Lower lobe of right lung (tissue), 2 donors: Measurements from ENCODE around the gene LHFPL3. TPM values are rescaled to one million over a fixed set of nuclear protein-coding genes. Genes with fewer than 3 reads are reported as not detected.
A peak's percentile ranks its signal among the peaks of the same experiment; 100 is the strongest.
"Not testable (repeated sequence)": the region's sequence is repeated elsewhere in the genome, so short reads cannot be mapped to it uniquely, and the experiment has no call there.

Source experiments
- ATAC-seq, 2 donors: fragments of 200-7000 bp; cut with Tn5 transposase; one replicate each; pipeline ENCODE4 v1.9.1; 2020 to 2022; ENCODE audit warnings: mild to moderate bottlenecking in 2 of 2, moderate library complexity in 2 of 2
- DNase-seq: peaks from one replicate; pipeline ENCODE4 v3.0.0-alpha.2; 2020
- H3K27ac ChIP-seq: fragments of 200-600 bp; one replicate; pipeline ENCODE4 v1.8.0; 2022
- H3K27me3 ChIP-seq: fragments of 200-600 bp; one replicate; pipeline ENCODE4 v1.8.0; 2022; ENCODE audit warnings: low read depth
- H3K36me3 ChIP-seq: fragments of 200-600 bp; one replicate; pipeline ENCODE4 v1.8.0; 2022; ENCODE audit warnings: mild to moderate bottlenecking
- H3K4me1 ChIP-seq: fragments of 200-600 bp; one replicate; pipeline ENCODE4 v1.8.0; 2022
- H3K4me3 ChIP-seq: fragments of 200-600 bp; one replicate; pipeline ENCODE4 v1.8.0; 2022; ENCODE audit warnings: mild to moderate bottlenecking
- H3K9me3 ChIP-seq: fragments of 200-600 bp; one replicate; pipeline ENCODE4 v1.8.0; 2022
- intact Hi-C: fragments of 100-400 bp; cut with DNase I; formaldehyde crosslinking; loops from one replicate; pipeline ENCODE4 v1.11.0; 2022
- total RNA-seq: library from RNA; stranded (reverse); fragmentation: NEBNext Ultra II Directional; extraction: Animal tissue kit (Norgen Biotek cat#: 25700); gene quantifications from one replicate; pipeline ENCODE4 v1.2.1, GENCODE V29; 2021
- TF ChIP-seq, protein P1 (sequence below): fragments of 200-600 bp; IDR thresholded peaks from one replicate; pipeline ENCODE4 v1.8.0; 2022; ENCODE audit warnings: antibody characterized with exemption, mild to moderate bottlenecking
- donor health status: DM: no; HTN: yes; CAD: no; lungs with severe emphysema.

Gene LHFPL3
- total RNA-seq, 1 donor from 2014 or later, result not detected

DNA sequence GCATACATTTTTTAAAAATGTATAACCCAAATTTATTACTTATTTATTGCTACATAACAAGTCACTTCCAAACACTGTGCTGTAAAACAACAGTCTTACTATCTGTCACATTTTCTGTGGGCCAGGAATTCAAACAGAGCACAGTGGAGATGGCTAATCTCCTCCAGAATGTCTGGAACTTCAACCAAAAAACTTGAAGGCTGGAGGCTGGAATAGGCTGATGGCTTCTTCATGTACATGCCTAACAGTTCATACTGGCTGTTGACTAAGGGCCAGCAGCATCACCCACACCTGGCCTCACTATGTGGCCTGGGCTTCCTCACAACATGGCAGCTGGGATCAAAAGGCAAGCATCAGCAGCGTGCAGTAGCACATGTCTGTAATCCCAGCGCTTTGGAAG lies 593.2 kb downstream of the LHFPL3 start:
- peaks cover 13% of the 10 kb centered on the region for H3K4me1 ChIP-seq
- no peaks in the 10 kb centered on the region for H3K27me3 ChIP-seq
- no peaks in the 10 kb centered on the region for H3K36me3 ChIP-seq
- H3K4me3 ChIP-seq, result no peak overlapping the region
- ATAC-seq (no peak), DNase-seq (no peak)
- H3K9me3 ChIP-seq, result no peaks in the 10 kb centered on the region
- intact Hi-C loops, result no loop called here
- TF ChIP-seq, protein P1, sequence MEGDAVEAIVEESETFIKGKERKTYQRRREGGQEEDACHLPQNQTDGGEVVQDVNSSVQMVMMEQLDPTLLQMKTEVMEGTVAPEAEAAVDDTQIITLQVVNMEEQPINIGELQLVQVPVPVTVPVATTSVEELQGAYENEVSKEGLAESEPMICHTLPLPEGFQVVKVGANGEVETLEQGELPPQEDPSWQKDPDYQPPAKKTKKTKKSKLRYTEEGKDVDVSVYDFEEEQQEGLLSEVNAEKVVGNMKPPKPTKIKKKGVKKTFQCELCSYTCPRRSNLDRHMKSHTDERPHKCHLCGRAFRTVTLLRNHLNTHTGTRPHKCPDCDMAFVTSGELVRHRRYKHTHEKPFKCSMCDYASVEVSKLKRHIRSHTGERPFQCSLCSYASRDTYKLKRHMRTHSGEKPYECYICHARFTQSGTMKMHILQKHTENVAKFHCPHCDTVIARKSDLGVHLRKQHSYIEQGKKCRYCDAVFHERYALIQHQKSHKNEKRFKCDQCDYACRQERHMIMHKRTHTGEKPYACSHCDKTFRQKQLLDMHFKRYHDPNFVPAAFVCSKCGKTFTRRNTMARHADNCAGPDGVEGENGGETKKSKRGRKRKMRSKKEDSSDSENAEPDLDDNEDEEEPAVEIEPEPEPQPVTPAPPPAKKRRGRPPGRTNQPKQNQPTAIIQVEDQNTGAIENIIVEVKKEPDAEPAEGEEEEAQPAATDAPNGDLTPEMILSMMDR, result no peak
- no peak overlapping the region for H3K27ac ChIP-seq

- TF ChIP-seq, protein P1, result no peak
- Histone ChIP-seq H3K4me1 (peaks cover 13% of the 10 kb centered on the region), H3K36me3 (no peaks in the 10 kb centered on the region), H3K27me3 (no peaks in the 10 kb centered on the region), H3K9me3 (no peaks in the 10 kb centered on the region), H3K4me3 (no peak overlapping the region), H3K27ac (no peak overlapping the region)
- DNase-seq (no peak), ATAC-seq (no peak)
- intact Hi-C loops, result no loop called here
Measured at GRCh38 chr7:104922182-104923009, 594.0 kb downstream of the LHFPL3 start.

DNA sequence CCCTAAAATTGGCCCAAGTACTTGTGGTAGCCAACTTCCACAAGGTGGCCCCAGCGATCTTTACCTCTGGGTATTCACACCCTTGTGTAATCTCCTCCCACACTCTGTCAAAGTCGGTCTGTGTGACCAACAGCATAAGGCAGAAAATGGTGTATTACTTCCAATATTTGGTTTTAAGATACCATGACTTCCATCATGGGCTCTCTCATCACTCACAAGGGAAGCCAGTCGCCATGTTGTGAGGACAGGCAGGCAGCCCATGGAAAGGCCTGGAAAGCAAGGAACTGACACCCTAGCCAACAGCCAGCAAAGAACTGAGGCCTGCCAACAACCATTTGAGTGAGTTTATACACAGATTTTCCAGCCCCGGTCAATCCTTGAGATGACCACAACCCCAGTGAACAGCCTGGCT lies 594.6 kb downstream of the LHFPL3 start:
- ATAC-seq (peak; percentile 86 to 90), DNase-seq (peak; percentile 84)
- Histone ChIP-seq H3K9me3 (no peaks in the 10 kb centered on the region), H3K27me3 (no peaks in the 10 kb centered on the region), H3K27ac (peak overlapping the region; percentile 34), H3K36me3 (no peaks in the 10 kb centered on the region), H3K4me1 (peaks cover 13% of the 10 kb centered on the region), H3K4me3 (peak overlapping the region; percentile 2)
- TF ChIP-seq, protein P1, result peak; percentile 79
- intact Hi-C loops, result no loop called here

- DNase-seq, H3K9me3 ChIP-seq, H3K36me3 ChIP-seq, H3K27me3 ChIP-seq, intact Hi-C loops: not testable (repeated sequence)
- Histone ChIP-seq H3K4me3 (peak overlapping the region; percentile 36), H3K4me1 (peaks cover 24% of the 10 kb centered on the region), H3K27ac (peak overlapping the region; percentile 49)
- peak in 1 of 2 donors; percentile 13 for ATAC-seq
Measured at GRCh38 chr7:104926189-104926588, 597.8 kb downstream of the LHFPL3 start.

GRCh38 chr7:104926601-104927041 lies 598.2 kb downstream of the LHFPL3 start:
- peak in 1 of 2 donors; percentile 37 for ATAC-seq
- Histone ChIP-seq H3K4me1 (peaks cover 28% of the 10 kb centered on the region), H3K4me3 (no peak overlapping the region), H3K27ac (peak overlapping the region; percentile 49), H3K36me3 (no peaks in the 10 kb centered on the region), H3K9me3 (no peaks in the 10 kb centered on the region), H3K27me3 (no peaks in the 10 kb centered on the region)
- no peak for DNase-seq
- TF ChIP-seq, protein P1, result no peak
- intact Hi-C loops, result no loop called here

GRCh38 chr7:104927055-104927454 lies 598.7 kb downstream of the LHFPL3 start:
- ATAC-seq (peak; percentile 79 to 82), DNase-seq (peak; percentile 77)
- intact Hi-C loops, result no loop called here
- H3K36me3 ChIP-seq, result no peaks in the 10 kb centered on the region
- TF ChIP-seq, protein P1, result no peak
- no peak overlapping the region for H3K4me3 ChIP-seq
- H3K4me1 ChIP-seq, result peaks cover 28% of the 10 kb centered on the region
- H3K27me3 ChIP-seq, result no peaks in the 10 kb centered on the region
- peak overlapping the region; percentile 49 for H3K27ac ChIP-seq
- no peaks in the 10 kb centered on the region for H3K9me3 ChIP-seq
